Calu3 (cell line): ENCODE results near the gene PTPN21. TPM values are rescaled to one million over a fixed set of nuclear protein-coding genes. Genes with fewer than 3 reads are reported as not detected.

Source experiments
- BruUV-seq: library from RNA; stranded (reverse); fragments of 400-500 nt; replicated peaks from 2 replicates; lab custom pipeline; 2021; lab: Mats Ljungman, UMichigan
- CTCF ChIA-PET: fragments of 300-600 bp; sonication (Branson Sonifier 250); formaldehyde crosslinking; loops from one replicate; lab custom pipeline; 2022; ENCODE audit warnings: antibody characterized with exemption; lab: Charles Lee
- DNase-seq: peaks from one replicate; pipeline ENCODE4 v3.0.0; 2022
- H3K27ac Mint-ChIP-seq: one replicate; pipeline ENCODE4 v1.8.0; 2022; ENCODE audit warnings: mixed read lengths; ENCODE audit not compliant: unreplicated experiment
- H3K27me3 Mint-ChIP-seq: one replicate; pipeline ENCODE4 v1.8.0; 2022; ENCODE audit warnings: mixed read lengths; ENCODE audit not compliant: unreplicated experiment
- H3K36me3 Mint-ChIP-seq: one replicate; pipeline ENCODE4 v1.8.0; 2022; ENCODE audit warnings: mild to moderate bottlenecking, moderate library complexity, mixed read lengths; ENCODE audit not compliant: insufficient read depth, unreplicated experiment
- H3K4me1 Mint-ChIP-seq: one replicate; pipeline ENCODE4 v1.8.0; 2022; ENCODE audit warnings: mild to moderate bottlenecking, low read depth, mixed read lengths; ENCODE audit not compliant: unreplicated experiment
- H3K4me3 Mint-ChIP-seq: one replicate; pipeline ENCODE4 v1.8.0; 2022; ENCODE audit warnings: mild to moderate bottlenecking, low read depth, moderate library complexity, mixed read lengths; ENCODE audit not compliant: unreplicated experiment
- H3K9me3 Mint-ChIP-seq: one replicate; pipeline ENCODE4 v1.8.0; 2022; ENCODE audit warnings: low read depth, mixed read lengths; ENCODE audit not compliant: unreplicated experiment
- intact Hi-C: fragments of 100-400 bp; cut with micrococcal nuclease; formaldehyde crosslinking; loops from one replicate; pipeline ENCODE4 v1.10.0; 2022; ENCODE audit not compliant: unreplicated experiment
- total RNA-seq: library from RNA; stranded (reverse); gene quantifications from 2 replicates; pipeline ENCODE4 v1.2.3, GENCODE V29; 2022
- TF ChIP-seq, protein P1 (sequence below): fragments of 200-600 bp; IDR thresholded peaks from one replicate; pipeline ENCODE4 v1.8.0; 2022; ENCODE audit warnings: antibody characterized with exemption; ENCODE audit not compliant: unreplicated experiment

PTPN21 gene
- total RNA-seq, 1 experiment from 2014 or later = 10.0 TPM

DNA sequence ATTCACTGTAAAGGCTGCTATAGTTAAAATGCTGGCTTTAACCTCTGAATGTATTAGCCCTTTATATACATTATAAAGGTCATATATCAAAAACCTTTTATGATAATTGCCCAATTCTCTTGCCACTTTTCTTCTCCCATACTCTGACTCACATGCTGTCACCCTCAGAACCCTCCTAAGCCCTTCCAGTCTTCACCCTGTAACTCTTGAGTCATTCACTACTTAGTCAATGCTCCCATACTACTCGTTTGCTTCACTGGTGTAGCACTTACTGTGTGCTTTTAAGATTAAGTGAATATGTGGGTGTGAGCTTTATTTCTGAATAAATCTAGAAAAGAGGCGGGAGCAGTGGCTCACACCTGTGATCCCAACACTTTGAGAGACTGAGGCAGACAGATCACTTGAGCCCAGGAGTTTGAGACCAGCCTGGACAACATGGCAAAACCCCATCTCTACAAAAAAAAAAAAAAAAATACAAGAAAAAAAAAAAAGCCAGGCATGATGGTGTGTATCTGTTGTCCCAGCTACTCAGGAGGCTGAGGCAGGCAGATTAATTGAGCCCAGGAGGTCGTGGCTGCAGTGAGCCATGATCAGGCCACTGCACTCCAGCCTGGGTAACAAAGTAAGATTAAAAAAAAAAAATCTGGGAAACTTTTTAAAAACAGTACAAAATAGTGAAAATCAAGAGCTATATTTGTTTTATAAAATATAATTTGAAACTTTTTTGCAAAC, 131.7 kb downstream of the PTPN21 start:
- Mint-ChIP-seq H3K4me3 (no peak overlapping the region), H3K27me3 (no peaks in the 10 kb centered on the region), H3K9me3 (peaks cover 1% of the 10 kb centered on the region), H3K36me3 (no peaks in the 10 kb centered on the region), H3K4me1 (no peaks in the 10 kb centered on the region), H3K27ac (no peak overlapping the region)
- intact Hi-C loops = no loop called here
- TF ChIP-seq, protein P1, sequence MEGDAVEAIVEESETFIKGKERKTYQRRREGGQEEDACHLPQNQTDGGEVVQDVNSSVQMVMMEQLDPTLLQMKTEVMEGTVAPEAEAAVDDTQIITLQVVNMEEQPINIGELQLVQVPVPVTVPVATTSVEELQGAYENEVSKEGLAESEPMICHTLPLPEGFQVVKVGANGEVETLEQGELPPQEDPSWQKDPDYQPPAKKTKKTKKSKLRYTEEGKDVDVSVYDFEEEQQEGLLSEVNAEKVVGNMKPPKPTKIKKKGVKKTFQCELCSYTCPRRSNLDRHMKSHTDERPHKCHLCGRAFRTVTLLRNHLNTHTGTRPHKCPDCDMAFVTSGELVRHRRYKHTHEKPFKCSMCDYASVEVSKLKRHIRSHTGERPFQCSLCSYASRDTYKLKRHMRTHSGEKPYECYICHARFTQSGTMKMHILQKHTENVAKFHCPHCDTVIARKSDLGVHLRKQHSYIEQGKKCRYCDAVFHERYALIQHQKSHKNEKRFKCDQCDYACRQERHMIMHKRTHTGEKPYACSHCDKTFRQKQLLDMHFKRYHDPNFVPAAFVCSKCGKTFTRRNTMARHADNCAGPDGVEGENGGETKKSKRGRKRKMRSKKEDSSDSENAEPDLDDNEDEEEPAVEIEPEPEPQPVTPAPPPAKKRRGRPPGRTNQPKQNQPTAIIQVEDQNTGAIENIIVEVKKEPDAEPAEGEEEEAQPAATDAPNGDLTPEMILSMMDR = no peak
- DNase-seq = no peak
- no TSS peak for BruUV-seq
- CTCF ChIA-PET = interaction anchor here (0.6 to 0.7 kb wide), 2 partner anchors 136 to 607 kb away, joined by 4 to 5 read pairs; no protein-coding TSS in a partner anchor

DNA sequence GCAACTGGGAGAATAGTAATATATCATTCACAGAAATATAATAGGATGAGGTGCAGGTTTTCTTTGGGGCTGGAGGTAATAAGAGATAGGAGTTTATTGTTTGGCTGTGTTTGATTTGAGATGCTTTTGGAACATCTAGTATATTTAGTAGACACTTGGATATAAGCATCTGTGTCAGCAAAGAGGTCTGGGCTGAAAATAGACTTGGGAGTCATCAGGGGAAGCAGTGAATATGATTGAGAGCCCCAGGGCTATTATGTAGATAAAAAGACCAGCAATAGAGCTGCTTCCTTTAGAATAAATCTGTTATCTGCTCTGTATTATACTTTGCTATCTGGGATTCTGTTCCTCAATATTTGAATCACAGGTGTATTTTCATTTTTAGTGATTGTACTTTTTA, 132.8 kb downstream of the PTPN21 start:
- Mint-ChIP-seq H3K27ac (no peak overlapping the region), H3K4me3 (no peak overlapping the region), H3K27me3 (no peaks in the 10 kb centered on the region), H3K36me3 (no peaks in the 10 kb centered on the region), H3K4me1 (no peaks in the 10 kb centered on the region), H3K9me3 (peaks cover 3% of the 10 kb centered on the region)
- CTCF ChIA-PET = no interaction called here
- TF ChIP-seq, protein P1 = no peak
- intact Hi-C loops = no loop called here
- no peak for DNase-seq
- no TSS peak for BruUV-seq

DNA sequence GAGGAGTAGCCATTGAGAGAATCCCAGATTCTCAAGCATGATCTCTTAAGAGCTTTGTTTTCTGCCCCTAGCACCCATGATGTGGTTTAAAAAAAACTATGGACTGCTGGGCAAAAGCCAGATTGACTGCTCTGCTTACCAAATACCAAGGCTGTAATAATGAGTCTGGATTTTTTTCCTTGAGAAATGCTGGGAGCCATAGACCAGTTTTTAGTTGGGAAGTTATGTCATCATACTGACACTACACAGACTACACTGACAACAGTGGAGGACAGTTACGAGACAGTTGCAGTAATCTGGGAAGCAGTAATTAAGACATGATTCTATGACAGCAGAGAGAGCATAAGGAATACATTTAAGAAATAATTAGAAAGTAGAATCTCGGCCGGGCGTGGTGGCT, 133.5 kb downstream of the PTPN21 start:
- Mint-ChIP-seq H3K4me3 (no peak overlapping the region), H3K27ac (no peak overlapping the region), H3K36me3 (no peaks in the 10 kb centered on the region), H3K4me1 (no peaks in the 10 kb centered on the region), H3K27me3 (no peaks in the 10 kb centered on the region), H3K9me3 (peaks cover 3% of the 10 kb centered on the region)
- CTCF ChIA-PET = no interaction called here
- intact Hi-C loops = no loop called here
- no peak for DNase-seq
- TF ChIP-seq, protein P1 = no peak
- BruUV-seq = no TSS peak

DNA sequence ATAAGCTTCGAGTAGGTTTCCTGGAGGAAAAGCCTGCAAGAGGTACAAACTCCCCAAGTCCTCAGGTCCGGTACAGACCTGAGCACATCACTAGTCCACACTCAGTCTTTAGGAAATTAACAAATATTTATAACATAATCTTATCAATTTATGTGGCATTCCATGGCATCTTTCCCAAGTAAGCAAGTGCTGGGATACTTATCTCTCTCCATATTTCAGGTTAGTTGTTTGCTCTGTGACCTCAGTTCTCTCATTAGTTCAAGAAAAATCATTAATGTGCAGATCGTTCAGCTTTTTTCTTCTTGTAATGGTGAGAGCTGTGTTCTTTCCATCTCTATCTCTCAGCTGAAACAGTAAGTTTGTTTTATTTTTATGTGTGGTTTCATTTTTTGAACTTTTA, 134.6 kb downstream of the PTPN21 start:
- intact Hi-C loops = no loop called here
- no peaks in the 10 kb centered on the region for H3K27me3 Mint-ChIP-seq
- no peaks in the 10 kb centered on the region for H3K36me3 Mint-ChIP-seq
- no TSS peak for BruUV-seq
- H3K4me1 Mint-ChIP-seq = no peaks in the 10 kb centered on the region
- CTCF ChIA-PET = no interaction called here
- TF ChIP-seq, protein P1 = no peak
- H3K9me3 Mint-ChIP-seq = peaks cover 5% of the 10 kb centered on the region
- DNase-seq = no peak
- no peak overlapping the region for H3K27ac Mint-ChIP-seq
- H3K4me3 Mint-ChIP-seq = no peak overlapping the region
